HUES64 (cell line): ENCODE results near the gene VTCN1.
A peak's percentile ranks its signal among the peaks of the same experiment; 100 is the strongest.
"Not testable (repeated sequence)": the region's sequence is repeated elsewhere in the genome, so short reads cannot be mapped to it uniquely, and the experiment has no call there.

Experiments used
- H3K27ac ChIP-seq: 2 replicates; pipeline ENCODE4 v1.7.0; 2013; ENCODE audit warnings: low read depth, low read length, inconsistent platforms
- H3K27me3 ChIP-seq: 2 replicates; pipeline ENCODE4 v1.6.1; 2013; ENCODE audit warnings: mild to moderate bottlenecking, low read length; ENCODE audit not compliant: insufficient read depth
- H3K36me3 ChIP-seq: 2 replicates; pipeline ENCODE4 v1.6.1; 2013; ENCODE audit warnings: mild to moderate bottlenecking, low read length; ENCODE audit not compliant: insufficient read depth
- H3K4me1 ChIP-seq: 2 replicates; pipeline ENCODE4 v1.6.1; 2013; ENCODE audit warnings: mild to moderate bottlenecking, low read length, moderate library complexity; ENCODE audit not compliant: insufficient read depth
- H3K4me3 ChIP-seq: 2 replicates; pipeline ENCODE4 v1.5.1; 2013; ENCODE audit warnings: mild to moderate bottlenecking, low read length, moderate library complexity
- H3K9ac ChIP-seq: 2 replicates; pipeline ENCODE4 v1.6.1; 2013; ENCODE audit warnings: mild to moderate bottlenecking, low read depth, low read length
- H3K9me3 ChIP-seq: 2 replicates; pipeline ENCODE4 v1.6.1; 2013; ENCODE audit warnings: low read depth, low read length; ENCODE audit not compliant: insufficient read depth
- WGBS: fragments of 150-250, 120-280 bp; methylation state at CpG from one replicate; pipeline ENCODE4 v1.1.7; 2013; ENCODE audit warnings: missing lambda C conversion rate; 5-methylcytosine and 5-hydroxymethylcytosine counted together

Gene VTCN1

GRCh38 chr1:117123274-117123673, 87.5 kb downstream of the VTCN1 start:
- H3K27ac ChIP-seq: no peak overlapping the region
- H3K4me1 ChIP-seq: peaks cover 14% of the 10 kb centered on the region
- no peaks in the 10 kb centered on the region for H3K9me3 ChIP-seq
- no peak overlapping the region for H3K4me3 ChIP-seq
- H3K27me3 ChIP-seq: no peaks in the 10 kb centered on the region
- H3K36me3 ChIP-seq: peaks cover 3% of the 10 kb centered on the region
- WGBS: 92% methylated on average over 2 of the region's 2 CpGs
- H3K9ac ChIP-seq: no peak overlapping the region

DNA sequence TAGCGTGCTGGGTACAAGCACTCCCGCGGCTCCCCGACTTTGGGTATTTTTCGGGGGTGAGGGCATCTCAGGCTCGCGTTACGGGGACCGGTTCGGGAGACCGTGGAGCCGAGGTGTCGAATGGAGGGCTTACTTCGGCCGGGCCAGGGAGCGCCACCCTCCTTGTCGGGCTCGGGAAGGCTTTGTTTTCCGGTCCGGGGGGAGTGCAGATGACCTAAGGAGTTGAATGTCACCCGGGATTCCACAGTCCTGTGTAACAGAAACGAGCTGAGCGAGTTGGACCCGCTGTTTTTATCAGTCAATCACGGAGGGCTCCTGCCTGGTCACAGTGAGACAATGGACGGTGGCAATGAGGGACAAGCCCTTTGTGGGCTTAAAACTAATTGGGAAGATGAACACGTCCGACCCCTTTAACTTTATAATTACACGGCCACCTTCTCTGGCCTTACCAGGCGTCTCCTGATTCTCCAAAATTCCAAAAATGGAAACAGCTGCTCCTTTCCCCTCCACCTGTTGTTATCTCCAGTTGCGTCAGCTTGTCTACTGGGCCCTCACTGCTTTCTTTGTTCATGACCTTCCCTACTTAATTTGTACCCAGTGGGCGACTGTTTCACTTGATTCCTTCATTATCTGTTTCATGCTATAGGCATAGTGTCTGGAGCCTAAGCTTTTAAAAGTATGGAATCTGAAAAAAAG, 88.2 kb downstream of the VTCN1 start:
- WGBS: 31% methylated on average over 32 of the region's 32 CpGs
- peak overlapping the region; percentile 84 for H3K4me3 ChIP-seq
- H3K9me3 ChIP-seq: no peaks in the 10 kb centered on the region
- H3K27ac ChIP-seq: peak overlapping the region; percentile 92
- H3K36me3 ChIP-seq: peaks cover 11% of the 10 kb centered on the region
- no peaks in the 10 kb centered on the region for H3K27me3 ChIP-seq
- peaks cover 6% of the 10 kb centered on the region; the same call in 1 of the 2 replicates for H3K4me1 ChIP-seq
- H3K9ac ChIP-seq: peak overlapping the region; percentile 89

DNA sequence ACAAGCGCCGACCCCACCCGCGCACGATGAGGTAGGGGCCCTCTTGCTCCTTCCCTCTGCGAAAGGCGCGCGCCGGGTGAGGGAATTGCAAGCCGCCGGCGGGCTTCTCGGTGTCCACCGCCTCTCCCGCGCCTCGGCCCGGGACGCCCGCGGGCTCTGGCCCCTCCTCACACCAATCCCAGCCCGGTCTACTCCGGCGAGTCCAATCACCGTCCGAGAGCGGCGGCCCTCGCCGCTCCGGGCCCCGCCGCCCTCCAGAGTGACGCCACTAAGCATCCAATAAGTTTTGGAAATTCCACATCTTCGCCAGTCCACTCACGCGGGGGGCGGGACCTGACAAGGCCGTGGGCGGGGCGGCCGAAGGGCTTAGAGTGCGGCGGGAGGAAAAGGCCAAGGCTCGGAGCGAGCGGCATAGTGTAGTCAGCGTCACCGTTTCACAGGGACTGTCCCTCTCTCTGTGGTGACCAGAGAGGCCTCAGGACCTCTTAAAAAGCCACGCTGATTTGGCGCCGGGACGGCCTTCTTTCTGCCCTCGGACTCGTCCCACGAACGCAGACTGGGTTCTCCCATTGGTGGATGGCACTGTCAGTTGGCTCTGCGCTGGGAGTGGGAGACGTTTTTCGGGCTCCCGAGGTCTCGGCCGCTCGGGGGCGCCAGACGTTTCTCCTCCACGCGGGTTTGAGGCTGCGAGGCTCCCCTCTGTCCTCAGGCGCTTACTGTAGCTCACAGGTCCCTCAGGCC, 89.0 kb downstream of the VTCN1 start, which contains the start of gene TRIM45:
Gene TRIM45 (minus strand): TSS at position 161 of the 741 bp plus-strand sequence. CDS start 548 bp downstream, outside the sequence.
- H3K27me3 ChIP-seq: no peaks in the 10 kb centered on the region
- H3K9me3 ChIP-seq: no peaks in the 10 kb centered on the region
- WGBS: under 1% methylated on average over 71 of the region's 71 CpGs
- peaks cover 17% of the 10 kb centered on the region for H3K36me3 ChIP-seq
- H3K4me3 ChIP-seq: peak within 1 kb of the TSS; percentile 84
- peaks cover 6% of the 10 kb centered on the region; the same call in 1 of the 2 replicates for H3K4me1 ChIP-seq
- H3K9ac ChIP-seq: peak within 1 kb of the TSS; percentile 89
- peak within 1 kb of the TSS; percentile 92 for H3K27ac ChIP-seq

- WGBS: 18% methylated on average over 29 of the region's 29 CpGs
- Histone ChIP-seq H3K4me1 (peaks cover 6% of the 10 kb centered on the region; the same call in 1 of the 2 replicates), H3K27me3 (no peaks in the 10 kb centered on the region), H3K9ac (peak overlapping the region; percentile 89), H3K4me3 (peak overlapping the region; percentile 84), H3K36me3 (peaks cover 24% of the 10 kb centered on the region), H3K9me3 (no peaks in the 10 kb centered on the region), H3K27ac (peak overlapping the region; percentile 27; the same call in 1 of the 2 replicates)
These were observed 89.7 kb downstream of the VTCN1 start for GRCh38 chr1:117120774-117121588.

DNA sequence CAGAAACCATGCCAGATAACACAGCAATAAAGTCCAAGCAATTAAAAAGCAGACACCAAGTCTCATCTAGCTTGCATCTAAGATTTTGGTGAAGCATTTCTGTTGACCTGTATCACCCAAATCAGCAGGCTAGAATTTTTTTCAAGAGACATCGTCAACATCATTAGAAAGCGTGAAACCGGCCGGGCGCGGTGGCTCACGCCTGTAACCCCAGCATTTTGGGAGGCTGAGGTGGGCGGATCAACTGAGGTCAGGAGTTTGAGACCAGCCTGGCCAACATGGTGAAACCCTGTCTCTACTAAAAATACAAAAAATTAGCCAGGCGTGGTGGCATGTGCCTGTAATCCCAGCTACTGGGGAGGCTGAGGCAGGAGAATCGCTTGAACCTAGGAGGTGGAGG, 91.6 kb downstream of the VTCN1 start:
- WGBS: 93% methylated on average over 10 of the region's 10 CpGs
- not testable (repeated sequence) for H3K4me3 ChIP-seq, H3K27me3 ChIP-seq, H3K27ac ChIP-seq, H3K9ac ChIP-seq, H3K4me1 ChIP-seq, H3K9me3 ChIP-seq
- peaks cover 43% of the 10 kb centered on the region for H3K36me3 ChIP-seq

GRCh38 chr1:117118137-117118536, 92.6 kb downstream of the VTCN1 start:
- H3K27me3 ChIP-seq: no peaks in the 10 kb centered on the region
- H3K36me3 ChIP-seq: peaks cover 53% of the 10 kb centered on the region
- no peak overlapping the region for H3K27ac ChIP-seq
- H3K4me3 ChIP-seq: no peak overlapping the region
- peaks cover 6% of the 10 kb centered on the region; the same call in 1 of the 2 replicates for H3K4me1 ChIP-seq
- H3K9ac ChIP-seq: no peak overlapping the region
- 94% methylated on average over 12 of the region's 12 CpGs for WGBS
- no peaks in the 10 kb centered on the region for H3K9me3 ChIP-seq

- no peaks in the 10 kb centered on the region for H3K9me3 ChIP-seq
- no peak overlapping the region for H3K9ac ChIP-seq
- no peaks in the 10 kb centered on the region for H3K27me3 ChIP-seq
- WGBS: 94% methylated on average over 2 of the region's 2 CpGs
- H3K36me3 ChIP-seq: peaks cover 57% of the 10 kb centered on the region
- peaks cover 5% of the 10 kb centered on the region for H3K4me1 ChIP-seq
- no peak overlapping the region for H3K4me3 ChIP-seq
- no peak overlapping the region for H3K27ac ChIP-seq
These were observed 93.0 kb downstream of the VTCN1 start for GRCh38 chr1:117117697-117118096.

GRCh38 chr1:117116784-117117130, 94.0 kb downstream of the VTCN1 start:
- no peaks in the 10 kb centered on the region for H3K9me3 ChIP-seq
- H3K36me3 ChIP-seq: peaks cover 66% of the 10 kb centered on the region
- no peak overlapping the region for H3K4me3 ChIP-seq
- H3K27me3 ChIP-seq: no peaks in the 10 kb centered on the region
- no peak overlapping the region for H3K9ac ChIP-seq
- 92% methylated on average over 3 of the region's 3 CpGs for WGBS
- peaks cover 9% of the 10 kb centered on the region for H3K4me1 ChIP-seq
- no peak overlapping the region for H3K27ac ChIP-seq

DNA sequence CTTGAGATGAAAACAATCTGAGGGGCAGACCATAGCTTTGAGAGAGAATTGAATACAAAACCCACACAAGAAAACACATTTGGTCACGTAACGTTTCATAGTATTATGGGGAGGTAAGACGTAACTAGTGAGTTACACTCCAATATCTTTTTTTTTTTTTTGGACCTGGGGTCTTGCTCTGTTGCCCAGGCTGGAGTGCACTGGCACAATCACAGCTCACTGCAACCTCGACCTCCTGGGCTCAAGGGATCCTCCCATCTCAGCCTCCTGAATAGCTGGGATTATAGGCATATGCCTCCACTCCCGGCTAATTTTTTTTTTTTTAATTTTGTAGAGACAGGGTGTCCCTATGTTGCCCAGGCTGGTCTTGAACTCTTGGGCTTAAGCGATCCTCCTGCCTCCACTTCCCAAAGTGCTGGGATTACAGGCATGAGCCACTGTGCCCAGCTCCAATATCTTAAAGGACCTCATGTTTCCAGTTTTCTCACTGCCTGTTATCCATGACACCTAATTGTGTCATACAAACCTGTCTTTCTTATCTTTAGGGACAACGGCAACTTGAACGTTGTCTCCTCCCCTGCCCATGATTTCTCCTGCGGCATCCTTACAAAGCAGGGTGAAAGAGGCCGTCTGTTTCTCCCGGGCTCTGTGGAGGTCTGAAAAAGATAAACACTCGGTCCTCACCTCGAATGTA, 94.5 kb downstream of the VTCN1 start:
- Histone ChIP-seq H3K4me3 (no peak overlapping the region), H3K27ac (no peak overlapping the region), H3K36me3 (peaks cover 71% of the 10 kb centered on the region), H3K4me1 (peaks cover 9% of the 10 kb centered on the region), H3K9ac (no peak overlapping the region), H3K9me3 (no peaks in the 10 kb centered on the region), H3K27me3 (no peaks in the 10 kb centered on the region)
- 92% methylated on average over 10 of the region's 13 CpGs for WGBS

GRCh38 chr1:117114877-117115276, 95.8 kb downstream of the VTCN1 start:
- 80% methylated on average over 2 of the region's 2 CpGs for WGBS
- H3K36me3 ChIP-seq: peaks cover 82% of the 10 kb centered on the region
- H3K27ac ChIP-seq: no peak overlapping the region
- H3K9me3 ChIP-seq: no peaks in the 10 kb centered on the region
- H3K4me1 ChIP-seq: peaks cover 9% of the 10 kb centered on the region
- no peaks in the 10 kb centered on the region for H3K27me3 ChIP-seq
- no peak overlapping the region for H3K9ac ChIP-seq
- H3K4me3 ChIP-seq: no peak overlapping the region
